ENCODE data around the gene UACA. TPM values are rescaled to one million over a fixed set of nuclear protein-coding genes. Genes with fewer than 3 reads are reported as not detected.

The UACA gene
- total and polyA plus RNA-seq, 9 donors: 28.6 to 62.0 (median 51.8) TPM

GRCh38 chr15:70633991-70634390 is 129.4 kb downstream of the UACA start:
- no peak for TF ChIP-seq EP300 (IDR thresholded peaks at IDR 0.05)
- no peak for TF ChIP-seq CTCF (IDR thresholded peaks at IDR 0.05)
- no peak for TF ChIP-seq POLR2A (IDR thresholded peaks at IDR 0.05)
- H3K4me1 ChIP-seq (ENCODE audit: insufficient read depth): peaks cover 2% of the 10 kb centered on the region
- no peaks in the 10 kb centered on the region for H3K36me3 ChIP-seq
- H3K4me3 ChIP-seq: no peak overlapping the region
- intact Hi-C loops (cut with DNase I): loop anchor here in 2 of 4 donors (10.0 kb wide), 1 partner anchor 59 kb away; no protein-coding TSS in a partner anchor
- no peak overlapping the region for H3K27ac ChIP-seq
- WGBS, 3 donors: 82 to 91% (median 87%) methylated on average over 7 of the region's 7 CpGs
- no peak for DNase-seq
- H3K27me3 ChIP-seq: no peaks in the 10 kb centered on the region
- H3K9me3 ChIP-seq: no peaks in the 10 kb centered on the region

- DNase-seq: no peak
- Histone ChIP-seq H3K27me3 (no peaks in the 10 kb centered on the region), H3K4me3 (no peak overlapping the region), H3K4me1 (ENCODE audit: insufficient read depth) (peaks cover 2% of the 10 kb centered on the region), H3K36me3 (no peaks in the 10 kb centered on the region), H3K27ac (no peak overlapping the region), H3K9me3 (no peaks in the 10 kb centered on the region)
- TF ChIP-seq EP300 (IDR thresholded peaks at IDR 0.05) (no peak), POLR2A (IDR thresholded peaks at IDR 0.05) (no peak), CTCF (IDR thresholded peaks at IDR 0.05) (no peak)
- intact Hi-C loops (cut with DNase I): loop anchor here in 2 of 4 donors (10.0 kb wide), 1 partner anchor 58 kb away; no protein-coding TSS in a partner anchor
- WGBS, 3 donors: 24 to 47% (median 32%) methylated on average over 12 of the region's 12 CpGs
Observed at GRCh38 chr15:70633103-70633831, 130.1 kb downstream of the UACA start.

- no peaks in the 10 kb centered on the region for H3K27me3 ChIP-seq
- H3K36me3 ChIP-seq: no peaks in the 10 kb centered on the region
- H3K4me3 ChIP-seq: no peak overlapping the region
- H3K4me1 ChIP-seq (ENCODE audit: insufficient read depth): peaks cover 2% of the 10 kb centered on the region
- TF ChIP-seq EP300 (IDR thresholded peaks at IDR 0.05) (no peak), CTCF (IDR thresholded peaks at IDR 0.05) (no peak), POLR2A (IDR thresholded peaks at IDR 0.05) (no peak)
- no peaks in the 10 kb centered on the region for H3K9me3 ChIP-seq
- no peak for DNase-seq
- 88 to 93% (median 92%) methylated on average over 5 of the region's 5 CpGs for WGBS, 3 donors
- no peak overlapping the region for H3K27ac ChIP-seq
- intact Hi-C loops (cut with DNase I): loop anchor here in 2 of 4 donors (10.0 kb wide), 1 partner anchor 58 kb away; no protein-coding TSS in a partner anchor
Observed at GRCh38 chr15:70632491-70633102, 130.8 kb downstream of the UACA start.

GRCh38 chr15:70632079-70632478 is 131.3 kb downstream of the UACA start:
- Histone ChIP-seq H3K4me3 (no peak overlapping the region), H3K27me3 (no peaks in the 10 kb centered on the region), H3K4me1 (ENCODE audit: insufficient read depth) (peaks cover 2% of the 10 kb centered on the region), H3K9me3 (no peaks in the 10 kb centered on the region), H3K27ac (no peak overlapping the region), H3K36me3 (no peaks in the 10 kb centered on the region)
- WGBS, 3 donors: 88 to 93% (median 89%) methylated on average over 4 of the region's 4 CpGs
- TF ChIP-seq POLR2A (IDR thresholded peaks at IDR 0.05): no peak
- TF ChIP-seq CTCF (IDR thresholded peaks at IDR 0.05): no peak
- TF ChIP-seq EP300 (IDR thresholded peaks at IDR 0.05): no peak
- intact Hi-C loops (cut with DNase I): loop anchor here in 2 of 4 donors (10.0 kb wide), 1 partner anchor 57 kb away; no protein-coding TSS in a partner anchor
- no peak for DNase-seq

Data from ovary (tissue), 9 donors.